ENCODE data around the gene DGKK. TPM values are rescaled to one million over a fixed set of nuclear protein-coding genes. Genes with fewer than 3 reads are reported as not detected.

The DGKK gene
- total and polyA plus RNA-seq, 2 donors (not counting 1 experiment from before 2014, with no cell fraction given): not detected

GRCh38 chrX:50436797-50437196 is 33.8 kb downstream of the DGKK start:
- DNase-seq (ENCODE audit: low read depth in 2 of 2): no peak
- Histone ChIP-seq H3K9me3 (ENCODE audit: control insufficient read depth, insufficient read depth, low read depth, low read length) (no peaks in the 10 kb centered on the region), H3K4me3 (replicated peaks in 1 of 4; ENCODE audit: control extremely low read depth in 1 of 4, insufficient read depth in 1 of 4, low read depth in 3 of 4, low read length in 4 of 4) (no peak overlapping the region), H3K79me2 (ENCODE audit: control insufficient read depth, insufficient read depth, low read length) (no peaks in the 10 kb centered on the region), H3K9ac (ENCODE audit: insufficient read depth, low read length) (no peak overlapping the region), H3K4me1 (ENCODE audit: control insufficient read depth, extremely low read depth, insufficient read depth, low read length) (no peaks in the 10 kb centered on the region), H3K27ac (ENCODE audit: insufficient read depth, low read length) (no peak overlapping the region), H4K20me1 (ENCODE audit: control insufficient read depth, extremely low read depth, insufficient read depth, low read length) (no peaks in the 10 kb centered on the region), H3K27me3 (ENCODE audit: control insufficient read depth, insufficient read depth, low read length) (no peaks in the 10 kb centered on the region), H3K4me2 (ENCODE audit: extremely low read depth, insufficient read depth, low read length) (no peak overlapping the region), H3K36me3 (ENCODE audit: control insufficient read depth, insufficient read depth, low read length) (no peaks in the 10 kb centered on the region), H2AFZ (ENCODE audit: low read length) (no peak overlapping the region)
- TF ChIP-seq EZH2 (IDR thresholded peaks at IDR 0.05; ENCODE audit: low read length, missing control alignments) (no peak), CTCF (conservative IDR thresholded peaks at IDR 0.05 in 1 of 2, IDR thresholded peaks at IDR 0.05 in 1 of 2; ENCODE audit: low read depth in 1 of 2, low read length in 2 of 2) (no peak)

GRCh38 chrX:50432829-50433289 is 37.8 kb downstream of the DGKK start:
- H3K27me3 ChIP-seq (ENCODE audit: control insufficient read depth, insufficient read depth, low read length): no peaks in the 10 kb centered on the region
- no peaks in the 10 kb centered on the region for H3K79me2 ChIP-seq (ENCODE audit: control insufficient read depth, insufficient read depth, low read length)
- TF ChIP-seq CTCF (conservative IDR thresholded peaks at IDR 0.05 in 1 of 2, IDR thresholded peaks at IDR 0.05 in 1 of 2; ENCODE audit: low read depth in 1 of 2, low read length in 2 of 2): no peak
- TF ChIP-seq EZH2 (IDR thresholded peaks at IDR 0.05; ENCODE audit: low read length, missing control alignments): no peak
- no peak overlapping the region for H2AFZ ChIP-seq (ENCODE audit: low read length)
- H3K27ac ChIP-seq (ENCODE audit: insufficient read depth, low read length): no peak overlapping the region
- H3K4me2 ChIP-seq (ENCODE audit: extremely low read depth, insufficient read depth, low read length): no peak overlapping the region
- H3K9ac ChIP-seq (ENCODE audit: insufficient read depth, low read length): no peak overlapping the region
- no peak overlapping the region for H3K4me3 ChIP-seq (replicated peaks in 1 of 4; ENCODE audit: control extremely low read depth in 1 of 4, insufficient read depth in 1 of 4, low read depth in 3 of 4, low read length in 4 of 4)
- H3K9me3 ChIP-seq (ENCODE audit: control insufficient read depth, insufficient read depth, low read depth, low read length): no peaks in the 10 kb centered on the region
- DNase-seq (ENCODE audit: low read depth in 2 of 2): no peak
- no peaks in the 10 kb centered on the region for H3K36me3 ChIP-seq (ENCODE audit: control insufficient read depth, insufficient read depth, low read length)
- H4K20me1 ChIP-seq (ENCODE audit: control insufficient read depth, extremely low read depth, insufficient read depth, low read length): no peaks in the 10 kb centered on the region
- H3K4me1 ChIP-seq (ENCODE audit: control insufficient read depth, extremely low read depth, insufficient read depth, low read length): no peaks in the 10 kb centered on the region

- DNase-seq (ENCODE audit: low read depth in 2 of 2): no peak
- H3K36me3 ChIP-seq (ENCODE audit: control insufficient read depth, insufficient read depth, low read length): no peaks in the 10 kb centered on the region
- TF ChIP-seq EZH2 (IDR thresholded peaks at IDR 0.05; ENCODE audit: low read length, missing control alignments) (no peak), CTCF (conservative IDR thresholded peaks at IDR 0.05 in 1 of 2, IDR thresholded peaks at IDR 0.05 in 1 of 2; ENCODE audit: low read depth in 1 of 2, low read length in 2 of 2) (no peak)
- H3K27ac ChIP-seq (ENCODE audit: insufficient read depth, low read length): no peak overlapping the region
- H3K4me1 ChIP-seq (ENCODE audit: control insufficient read depth, extremely low read depth, insufficient read depth, low read length): no peaks in the 10 kb centered on the region
- H3K4me2 ChIP-seq (ENCODE audit: extremely low read depth, insufficient read depth, low read length): no peak overlapping the region
- no peak overlapping the region for H2AFZ ChIP-seq (ENCODE audit: low read length)
- H4K20me1 ChIP-seq (ENCODE audit: control insufficient read depth, extremely low read depth, insufficient read depth, low read length): no peaks in the 10 kb centered on the region
- no peak overlapping the region for H3K9ac ChIP-seq (ENCODE audit: insufficient read depth, low read length)
- no peaks in the 10 kb centered on the region for H3K27me3 ChIP-seq (ENCODE audit: control insufficient read depth, insufficient read depth, low read length)
- H3K79me2 ChIP-seq (ENCODE audit: control insufficient read depth, insufficient read depth, low read length): no peaks in the 10 kb centered on the region
- no peak overlapping the region for H3K4me3 ChIP-seq (replicated peaks in 1 of 4; ENCODE audit: control extremely low read depth in 1 of 4, insufficient read depth in 1 of 4, low read depth in 3 of 4, low read length in 4 of 4)
- no peaks in the 10 kb centered on the region for H3K9me3 ChIP-seq (ENCODE audit: control insufficient read depth, insufficient read depth, low read depth, low read length)
Measured at GRCh38 chrX:50431623-50432022, 39.0 kb downstream of the DGKK start.
